Measurements from ENCODE around the gene TAC1. TPM values are rescaled to one million over a fixed set of nuclear protein-coding genes. Genes with fewer than 3 reads are reported as not detected.

Gene TAC1
- not detected for total RNA-seq
- 4.7 TPM for polyA plus RNA-seq (2013, experiment 1 of 2)
- 3.1 TPM for polyA plus RNA-seq (2013, experiment 2 of 2)
- long read RNA-seq, experiment 1, result 0 reads
- long read RNA-seq, experiment 2, result 0 reads
- long read RNA-seq, experiment 3, result 0 reads
- long read RNA-seq, experiment 4, result 0 reads

- Mint-ChIP-seq H3K27ac (no peak within 1 kb of the TSS), H3K27me3 (ENCODE audit: insufficient read depth) (peaks cover 84% of the 10 kb centered on the region)
- TF ChIP-seq CTCF (conservative IDR thresholded peaks at IDR 0.05), result no peak
These were observed at the start of gene TAC1 for GRCh38 chr7:97731736-97732564. Gene TAC1 (plus strand): TSS chr7:97732086. CDS start chr7:97732613, 527 bp downstream.

GRCh38 chr7:97685952-97686351, 45.9 kb upstream of the TAC1 start:
- Histone ChIP-seq H3K36me3 (ENCODE audit: control insufficient read depth, insufficient read depth, low read length) (no peaks in the 10 kb centered on the region), H3K27me3 (ENCODE audit: control insufficient read depth, insufficient read depth, low read length, poor library complexity, severe bottlenecking) (no peaks in the 10 kb centered on the region), H3K9me3 (ENCODE audit: control insufficient read depth, low read length) (no peaks in the 10 kb centered on the region), H3K4me1 (ENCODE audit: control insufficient read depth, insufficient read depth, low read length) (no peaks in the 10 kb centered on the region), H3K4me3 (ENCODE audit: low read length) (no peak overlapping the region), H3K9ac (ENCODE audit: extremely low read depth, low read length, poor library complexity, severe bottlenecking) (no peak overlapping the region), H3K27ac (ENCODE audit: low read depth, low read length) (no peak overlapping the region)
- no peak overlapping the region for H3K27ac Mint-ChIP-seq
- H3K36me3 Mint-ChIP-seq (ENCODE audit: low read depth), result no peaks in the 10 kb centered on the region
- H3K9me3 Mint-ChIP-seq, result no peaks in the 10 kb centered on the region
- 89% methylated on average over 4 of the region's 4 CpGs; no CpG with 5 or more reads in 1 of the 2 experiments for WGBS, 2 experiments (ENCODE audit: insufficient coverage in 1 of 2, insufficient read length in 1 of 2)
- no peak overlapping the region for H3K4me3 Mint-ChIP-seq
- DNase-seq, result no peak
- no peaks in the 10 kb centered on the region for H3K4me1 Mint-ChIP-seq
- peaks cover 8% of the 10 kb centered on the region for H3K27me3 Mint-ChIP-seq (ENCODE audit: insufficient read depth)
- TF ChIP-seq CTCF (conservative IDR thresholded peaks at IDR 0.05), result no peak

More at GRCh38 chr7:97731736-97732564, at the start of gene TAC1:
- H3K4me1 Mint-ChIP-seq, result peaks cover 16% of the 10 kb centered on the region
- Histone ChIP-seq H3K27me3 (ENCODE audit: control insufficient read depth, insufficient read depth, low read length, poor library complexity, severe bottlenecking) (peaks cover 94% of the 10 kb centered on the region), H3K9me3 (ENCODE audit: control insufficient read depth, low read length) (no peaks in the 10 kb centered on the region), H3K9ac (ENCODE audit: extremely low read depth, low read length, poor library complexity, severe bottlenecking) (no peak within 1 kb of the TSS), H3K36me3 (ENCODE audit: control insufficient read depth, insufficient read depth, low read length) (no peaks in the 10 kb centered on the region), H3K4me1 (ENCODE audit: control insufficient read depth, insufficient read depth, low read length) (no peaks in the 10 kb centered on the region), H3K27ac (ENCODE audit: low read depth, low read length) (no peak within 1 kb of the TSS), H3K4me3 (ENCODE audit: low read length) (peak within 1 kb of the TSS; percentile 76)
- no peaks in the 10 kb centered on the region for H3K9me3 Mint-ChIP-seq
- WGBS, 2 experiments (ENCODE audit: insufficient coverage in 1 of 2, insufficient read length in 1 of 2), result 1 to 2% methylated on average over 22 to 57 of the region's 57 CpGs
- no peaks in the 10 kb centered on the region for H3K36me3 Mint-ChIP-seq (ENCODE audit: low read depth)
- peak; percentile 78 for DNase-seq
- peak within 1 kb of the TSS; percentile 51 for H3K4me3 Mint-ChIP-seq

GRCh38 chr7:97693586-97693985, 38.3 kb upstream of the TAC1 start:
- H3K27ac Mint-ChIP-seq, result no peak overlapping the region
- DNase-seq, result no peak
- Histone ChIP-seq H3K27me3 (ENCODE audit: control insufficient read depth, insufficient read depth, low read length, poor library complexity, severe bottlenecking) (no peaks in the 10 kb centered on the region), H3K4me1 (ENCODE audit: control insufficient read depth, insufficient read depth, low read length) (no peaks in the 10 kb centered on the region), H3K4me3 (ENCODE audit: low read length) (no peak overlapping the region), H3K27ac (ENCODE audit: low read depth, low read length) (no peak overlapping the region), H3K36me3 (ENCODE audit: control insufficient read depth, insufficient read depth, low read length) (no peaks in the 10 kb centered on the region), H3K9ac (ENCODE audit: extremely low read depth, low read length, poor library complexity, severe bottlenecking) (no peak overlapping the region), H3K9me3 (ENCODE audit: control insufficient read depth, low read length) (no peaks in the 10 kb centered on the region)
- no peaks in the 10 kb centered on the region for H3K4me1 Mint-ChIP-seq
- no peaks in the 10 kb centered on the region for H3K36me3 Mint-ChIP-seq (ENCODE audit: low read depth)
- WGBS, 2 experiments (ENCODE audit: insufficient coverage in 1 of 2, insufficient read length in 1 of 2), result 86% methylated on average over 1 of the region's 1 CpG
- H3K27me3 Mint-ChIP-seq (ENCODE audit: insufficient read depth), result no peaks in the 10 kb centered on the region
- no peak overlapping the region for H3K4me3 Mint-ChIP-seq
- no peaks in the 10 kb centered on the region for H3K9me3 Mint-ChIP-seq
- TF ChIP-seq CTCF (conservative IDR thresholded peaks at IDR 0.05), result no peak
